ENCODE data around the gene RRP9.
"Not testable (repeated sequence)": the region's sequence is repeated elsewhere in the genome, so short reads cannot be mapped to it uniquely, and the experiment has no call there.

RRP9 gene

DNA sequence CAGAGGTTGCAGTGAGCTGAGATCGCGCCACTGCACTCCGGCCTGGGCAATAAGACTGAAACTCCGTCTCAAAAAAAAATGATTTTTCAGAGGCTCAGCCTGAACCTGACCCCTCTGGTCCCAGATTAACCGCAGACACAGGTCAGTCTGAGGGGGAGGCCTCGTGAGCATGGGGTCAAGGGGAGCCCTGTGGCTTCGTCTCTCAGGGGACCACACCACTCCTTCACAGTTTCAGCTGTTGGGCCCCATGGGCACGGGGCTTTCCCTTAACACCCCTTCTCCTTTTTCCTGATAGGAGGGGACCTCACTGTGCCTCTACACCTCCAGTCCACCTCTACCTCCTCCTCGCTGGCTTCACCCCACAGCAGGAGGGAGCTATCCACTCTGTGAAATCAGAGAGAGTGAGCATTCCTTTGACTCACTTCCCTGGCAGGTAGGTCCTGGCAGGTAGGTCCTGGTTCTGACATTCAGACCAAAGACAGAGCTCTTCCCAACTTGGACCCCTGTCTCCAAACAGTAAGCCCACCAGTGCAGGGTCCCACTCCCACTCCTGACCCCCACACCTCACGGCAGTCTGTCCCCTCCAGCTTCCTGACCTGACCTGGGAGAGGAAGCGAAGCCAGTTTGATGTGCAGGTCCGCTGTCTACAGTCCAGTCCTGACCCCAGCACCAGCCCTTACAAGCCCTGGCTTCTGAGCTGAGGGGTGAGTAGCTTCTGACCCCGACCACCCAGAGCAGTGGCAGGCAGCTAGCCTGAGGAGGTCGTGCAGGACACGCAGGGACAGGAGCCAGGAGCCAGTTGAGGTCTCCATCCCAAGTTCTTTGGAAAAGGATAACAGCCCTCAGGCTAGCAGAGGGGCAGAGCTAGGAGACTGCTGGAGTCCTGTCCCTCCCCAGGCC, 9.0 kb downstream of the RRP9 start:
- Histone ChIP-seq H3K4me1 (ENCODE audit: insufficient read depth, low read length) (no peaks in the 10 kb centered on the region), H3K9ac (ENCODE audit: low read depth, low read length) (no peak overlapping the region), H3K9me3 (ENCODE audit: control insufficient read depth, insufficient read depth, low read length) (no peaks in the 10 kb centered on the region), H3K36me3 (ENCODE audit: insufficient read depth, low read length) (peaks cover 14% of the 10 kb centered on the region; the same call in 1 of the 2 replicates)

GRCh38 chr3:51931756-51932155, 9.9 kb downstream of the RRP9 start:
- H3K9me3 ChIP-seq (ENCODE audit: control insufficient read depth, insufficient read depth, low read length): no peaks in the 10 kb centered on the region
- peaks cover 9% of the 10 kb centered on the region; the same call in 1 of the 2 replicates for H3K36me3 ChIP-seq (ENCODE audit: insufficient read depth, low read length)
- H3K9ac ChIP-seq (ENCODE audit: low read depth, low read length): no peak overlapping the region
- no peaks in the 10 kb centered on the region for H3K4me1 ChIP-seq (ENCODE audit: insufficient read depth, low read length)

DNA sequence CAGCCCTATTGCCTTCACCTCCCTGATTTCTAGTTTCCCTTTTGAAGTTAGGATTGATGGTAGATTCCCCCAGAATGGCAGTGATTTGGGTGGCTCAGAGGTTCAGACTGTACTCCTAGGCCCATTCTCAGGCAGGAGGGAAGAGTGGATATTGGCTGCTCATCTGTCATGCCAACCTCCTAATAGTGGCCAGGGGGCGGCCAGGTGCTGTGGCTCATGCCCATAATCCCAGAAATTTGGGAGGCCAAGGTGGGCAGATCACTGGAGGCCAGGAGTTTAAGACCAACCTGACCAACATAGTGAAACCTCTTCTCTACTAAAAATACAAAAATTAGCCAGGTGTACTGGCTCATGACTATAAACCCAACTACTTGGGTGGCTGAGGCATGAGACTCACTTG, 11.3 kb downstream of the RRP9 start:
- H3K4me1 ChIP-seq (ENCODE audit: insufficient read depth, low read length): no peaks in the 10 kb centered on the region

GRCh38 chr3:51929420-51930003, 12.2 kb downstream of the RRP9 start:
- no peak overlapping the region for H3K9ac ChIP-seq (ENCODE audit: low read depth, low read length)
- no peaks in the 10 kb centered on the region for H3K36me3 ChIP-seq (ENCODE audit: insufficient read depth, low read length)
- no peaks in the 10 kb centered on the region for H3K9me3 ChIP-seq (ENCODE audit: control insufficient read depth, insufficient read depth, low read length)
- H3K4me1 ChIP-seq (ENCODE audit: insufficient read depth, low read length): no peaks in the 10 kb centered on the region

More for the DNA sequence above, 11.3 kb downstream of the RRP9 start:
- Histone ChIP-seq H3K9me3 (ENCODE audit: control insufficient read depth, insufficient read depth, low read length) (no peaks in the 10 kb centered on the region), H3K36me3 (ENCODE audit: insufficient read depth, low read length) (no peaks in the 10 kb centered on the region; the same call in 1 of the 2 replicates), H3K9ac (ENCODE audit: low read depth, low read length) (no peak overlapping the region)

- H3K9me3 ChIP-seq (ENCODE audit: control insufficient read depth, insufficient read depth, low read length); H3K4me1 ChIP-seq (ENCODE audit: insufficient read depth, low read length); H3K36me3 ChIP-seq (ENCODE audit: insufficient read depth, low read length); H3K9ac ChIP-seq (ENCODE audit: low read depth, low read length): not testable (repeated sequence)
Measured at GRCh38 chr3:51928981-51929380, 12.7 kb downstream of the RRP9 start.

- H3K36me3 ChIP-seq (ENCODE audit: insufficient read depth, low read length): no peaks in the 10 kb centered on the region
- no peak overlapping the region for H3K9ac ChIP-seq (ENCODE audit: low read depth, low read length)
- no peaks in the 10 kb centered on the region for H3K4me1 ChIP-seq (ENCODE audit: insufficient read depth, low read length)
- no peaks in the 10 kb centered on the region for H3K9me3 ChIP-seq (ENCODE audit: control insufficient read depth, insufficient read depth, low read length)
Measured at GRCh38 chr3:51928438-51928837, 13.3 kb downstream of the RRP9 start.

DNA sequence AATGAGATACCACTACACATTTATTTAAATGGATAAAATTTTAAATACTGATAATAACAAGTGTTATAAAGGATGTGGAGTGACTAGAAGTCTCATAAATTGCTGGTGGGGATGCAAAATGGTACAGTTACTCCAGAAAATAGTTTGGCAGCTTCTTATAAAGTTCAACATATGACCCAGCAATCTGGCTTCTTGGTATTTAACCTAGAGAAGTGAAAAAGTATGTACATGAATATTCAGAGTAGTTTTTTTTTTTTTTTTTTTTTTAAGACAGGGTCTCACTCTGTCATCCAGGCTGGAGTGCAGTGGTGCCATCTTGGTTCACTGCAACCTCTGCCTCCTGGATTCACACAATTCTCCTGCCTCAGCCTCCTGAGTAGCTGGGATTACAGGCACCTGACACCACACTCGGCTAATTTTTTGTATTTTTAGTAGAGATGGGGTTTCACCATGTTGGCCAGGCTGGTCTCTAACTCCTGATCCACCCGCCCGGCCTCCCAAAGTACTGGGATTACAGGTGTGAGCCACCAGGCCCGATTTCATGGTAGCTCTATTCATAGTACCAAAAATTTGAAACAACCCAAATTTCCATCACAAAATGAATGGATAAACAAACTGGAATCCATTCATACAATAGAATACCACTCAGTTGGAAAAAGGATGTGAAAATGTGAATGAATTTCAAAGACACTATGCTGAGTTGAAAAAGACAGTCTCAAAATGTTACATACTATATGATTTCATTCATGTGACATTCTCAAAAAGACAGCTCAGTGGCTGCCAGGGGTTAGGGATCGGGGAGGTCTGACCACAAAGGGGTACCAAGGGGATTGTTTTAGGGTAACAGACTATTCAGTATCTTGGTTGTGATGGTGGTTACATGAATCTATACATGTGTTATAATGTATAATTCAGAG, 14.4 kb downstream of the RRP9 start:
- no peak overlapping the region for H3K9ac ChIP-seq (ENCODE audit: low read depth, low read length)
- H3K4me1 ChIP-seq (ENCODE audit: insufficient read depth, low read length): no peaks in the 10 kb centered on the region
- no peaks in the 10 kb centered on the region for H3K9me3 ChIP-seq (ENCODE audit: control insufficient read depth, insufficient read depth, low read length)
- H3K36me3 ChIP-seq (ENCODE audit: insufficient read depth, low read length): no peaks in the 10 kb centered on the region

- Histone ChIP-seq H3K36me3 (ENCODE audit: insufficient read depth, low read length) (no peaks in the 10 kb centered on the region), H3K9ac (ENCODE audit: low read depth, low read length) (no peak overlapping the region), H3K9me3 (ENCODE audit: control insufficient read depth, insufficient read depth, low read length) (no peaks in the 10 kb centered on the region), H3K4me1 (ENCODE audit: insufficient read depth, low read length) (no peaks in the 10 kb centered on the region)
Measured at GRCh38 chr3:51921081-51921578, 20.6 kb downstream of the RRP9 start.

DNA sequence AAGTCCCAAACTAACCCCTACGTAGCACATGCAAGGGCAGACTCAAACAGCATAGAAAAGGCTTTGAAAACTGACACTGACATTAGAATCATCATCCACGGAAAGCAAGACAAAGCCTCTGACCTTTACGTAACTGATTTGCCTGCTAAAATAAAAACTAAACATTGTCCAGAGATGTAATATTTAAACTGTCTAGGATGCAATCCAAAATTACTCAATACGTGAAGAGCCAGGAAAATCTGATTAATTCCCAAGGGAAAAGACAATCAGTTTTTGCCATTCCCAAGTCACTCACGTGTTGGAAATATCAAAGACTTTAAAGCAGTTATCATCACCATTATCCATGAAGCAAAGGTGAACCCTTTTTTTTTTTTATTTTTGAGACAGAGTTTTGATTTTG, 25.3 kb downstream of the RRP9 start:
- H3K4me1 ChIP-seq (ENCODE audit: insufficient read depth, low read length): no peaks in the 10 kb centered on the region
- no peaks in the 10 kb centered on the region for H3K36me3 ChIP-seq (ENCODE audit: insufficient read depth, low read length)
- H3K9me3 ChIP-seq (ENCODE audit: control insufficient read depth, insufficient read depth, low read length): no peaks in the 10 kb centered on the region
- H3K9ac ChIP-seq (ENCODE audit: low read depth, low read length): no peak overlapping the region

GRCh38 chr3:51908026-51908425, 33.7 kb downstream of the RRP9 start:
- no peaks in the 10 kb centered on the region for H3K4me1 ChIP-seq (ENCODE audit: insufficient read depth, low read length)
- H3K9ac ChIP-seq (ENCODE audit: low read depth, low read length): no peak overlapping the region
- H3K36me3 ChIP-seq (ENCODE audit: insufficient read depth, low read length): no peaks in the 10 kb centered on the region
- no peaks in the 10 kb centered on the region for H3K9me3 ChIP-seq (ENCODE audit: control insufficient read depth, insufficient read depth, low read length)

DNA sequence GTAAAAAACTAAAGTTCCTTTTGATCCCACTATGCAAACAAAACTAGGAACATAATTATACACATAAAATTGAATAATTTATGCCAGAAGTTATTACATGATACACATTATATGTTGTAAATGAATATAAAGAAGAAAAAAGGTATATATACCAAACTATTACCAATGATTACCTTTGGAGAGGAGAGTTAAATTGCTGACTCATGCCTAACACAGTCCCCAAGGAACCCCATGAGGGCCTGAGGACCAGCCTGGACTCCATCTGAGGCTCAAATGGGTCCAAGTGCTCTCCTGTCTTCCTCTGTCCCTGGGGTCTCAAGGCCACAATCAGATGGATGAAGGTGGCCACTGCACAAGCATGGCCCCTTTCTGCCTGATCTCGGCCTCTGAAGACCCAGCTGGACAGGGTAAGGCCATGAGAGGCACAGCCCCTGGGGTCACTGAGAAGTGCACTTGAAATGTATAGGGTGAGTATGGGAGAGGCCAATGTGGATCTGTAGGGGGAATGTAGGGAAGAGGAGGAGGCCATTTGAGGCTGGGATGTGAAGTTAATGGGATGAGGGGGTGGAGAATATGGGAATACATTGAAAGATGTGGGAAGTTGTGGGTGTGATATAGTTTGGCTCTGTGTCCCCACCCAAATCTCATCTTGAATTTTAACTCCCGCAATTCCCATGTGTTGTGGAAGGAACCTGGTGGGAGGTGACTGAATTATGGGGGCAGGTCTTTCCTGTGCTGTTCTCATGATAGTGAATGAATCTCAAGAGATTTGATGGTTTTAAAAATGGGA, 37.5 kb downstream of the RRP9 start:
- Histone ChIP-seq H3K9me3 (ENCODE audit: control insufficient read depth, insufficient read depth, low read length) (no peaks in the 10 kb centered on the region), H3K9ac (ENCODE audit: low read depth, low read length) (no peak overlapping the region), H3K36me3 (ENCODE audit: insufficient read depth, low read length) (no peaks in the 10 kb centered on the region), H3K4me1 (ENCODE audit: insufficient read depth, low read length) (no peaks in the 10 kb centered on the region)

GRCh38 chr3:51902361-51902760, 39.3 kb downstream of the RRP9 start:
- H3K36me3 ChIP-seq (ENCODE audit: insufficient read depth, low read length); H3K4me1 ChIP-seq (ENCODE audit: insufficient read depth, low read length); H3K9ac ChIP-seq (ENCODE audit: low read depth, low read length); H3K9me3 ChIP-seq (ENCODE audit: control insufficient read depth, insufficient read depth, low read length): not testable (repeated sequence)

- not testable (repeated sequence) for H3K9me3 ChIP-seq (ENCODE audit: control insufficient read depth, insufficient read depth, low read length); H3K9ac ChIP-seq (ENCODE audit: low read depth, low read length); H3K4me1 ChIP-seq (ENCODE audit: insufficient read depth, low read length); H3K36me3 ChIP-seq (ENCODE audit: insufficient read depth, low read length)
Measured at GRCh38 chr3:51900043-51900442, 41.7 kb downstream of the RRP9 start.

- Histone ChIP-seq H3K36me3 (ENCODE audit: insufficient read depth, low read length) (no peaks in the 10 kb centered on the region), H3K4me1 (ENCODE audit: insufficient read depth, low read length) (no peaks in the 10 kb centered on the region), H3K9ac (ENCODE audit: low read depth, low read length) (no peak overlapping the region), H3K9me3 (ENCODE audit: control insufficient read depth, insufficient read depth, low read length) (peaks cover 4% of the 10 kb centered on the region; the same call in 1 of the 2 replicates)
Measured at GRCh38 chr3:51897391-51897790, 44.3 kb downstream of the RRP9 start.

Data from ES-I3 (cell line).